Measurements from ENCODE around the gene RNF123.
"Not testable (repeated sequence)": the region's sequence is repeated elsewhere in the genome, so short reads cannot be mapped to it uniquely, and the experiment has no call there.

RNF123 gene

DNA sequence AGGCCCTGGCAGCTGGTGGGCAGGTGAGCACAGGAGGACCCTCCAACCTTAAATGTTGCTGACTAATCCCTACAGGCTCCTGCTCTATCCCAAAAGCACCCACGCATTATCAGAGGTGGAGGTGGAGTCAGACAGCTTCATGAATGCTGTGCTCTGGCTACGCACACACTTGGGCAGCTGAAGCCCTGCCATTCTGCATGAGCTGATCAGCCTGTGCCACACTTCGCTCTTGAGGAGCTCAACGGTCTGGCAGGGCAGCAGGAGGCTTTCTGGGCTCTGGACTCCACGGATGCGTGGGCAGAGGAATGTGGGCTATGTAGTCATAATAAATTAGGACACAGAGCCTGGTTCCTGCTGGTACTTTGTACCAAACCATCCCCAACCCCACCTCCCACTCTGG lies 6.2 kb upstream of the RNF123 start:
- no peak for DNase-seq

DNA sequence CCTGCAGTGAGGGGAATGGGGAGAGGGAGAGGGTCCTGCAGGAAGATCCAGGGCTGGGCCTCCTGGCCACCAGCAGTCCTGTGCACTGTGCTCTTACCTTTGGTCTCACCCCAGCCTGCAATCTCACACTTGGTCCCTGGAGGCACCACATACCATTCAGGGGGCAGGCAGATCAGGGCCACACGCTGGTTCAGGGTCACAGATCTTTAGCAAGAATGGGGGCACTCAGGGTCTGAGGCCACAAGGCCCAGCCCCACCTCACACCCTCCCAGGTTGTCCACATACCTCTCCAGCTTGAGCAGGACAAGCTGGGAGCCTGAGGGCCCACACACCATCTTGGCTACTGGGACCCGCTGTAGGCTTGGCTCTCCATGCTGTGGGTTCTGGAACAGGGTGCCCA lies 4.9 kb upstream of the RNF123 start:
- DNase-seq = not testable (repeated sequence)

DNA sequence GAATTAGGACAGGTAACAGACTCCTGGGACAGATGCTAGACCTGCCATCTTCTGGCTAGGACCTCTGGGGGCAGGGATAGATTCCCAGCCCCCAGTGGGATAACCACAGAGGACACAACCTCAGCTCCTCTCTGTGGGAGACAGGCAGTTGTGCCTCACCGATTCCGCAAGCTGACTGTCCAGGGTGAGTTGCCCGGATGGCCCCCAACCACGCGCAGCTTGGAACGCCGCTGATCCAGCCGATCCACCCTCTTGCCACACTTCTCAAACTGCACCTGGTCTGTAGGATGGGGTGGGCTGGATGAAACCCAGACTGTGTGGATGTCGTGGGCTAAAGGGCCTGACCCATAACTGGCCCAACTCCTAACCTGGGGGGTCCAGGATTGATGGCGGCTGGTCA lies 4.3 kb upstream of the RNF123 start:
- not testable (repeated sequence) for DNase-seq

DNA sequence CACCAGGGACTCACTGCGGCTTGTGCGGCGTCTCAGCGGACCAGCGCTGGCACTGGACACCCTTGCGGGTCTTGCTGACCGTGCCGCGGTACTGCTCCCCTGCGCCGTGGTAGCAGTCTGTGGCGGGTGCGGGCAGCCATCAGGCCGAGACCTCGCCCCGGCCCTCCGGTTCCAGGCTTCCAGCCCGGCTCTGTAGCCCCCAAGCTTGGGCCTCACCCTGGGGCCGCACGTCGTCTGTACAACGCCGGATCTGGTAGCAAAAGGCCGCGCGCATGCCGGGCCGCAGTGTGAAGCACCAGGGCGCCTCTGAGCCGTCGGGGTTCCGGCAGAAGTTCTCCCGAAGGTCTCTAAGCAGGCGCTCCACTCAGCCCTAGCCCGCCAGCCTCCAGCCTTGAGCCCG lies 3.5 kb upstream of the RNF123 start:
- DNase-seq = not testable (repeated sequence)

DNA sequence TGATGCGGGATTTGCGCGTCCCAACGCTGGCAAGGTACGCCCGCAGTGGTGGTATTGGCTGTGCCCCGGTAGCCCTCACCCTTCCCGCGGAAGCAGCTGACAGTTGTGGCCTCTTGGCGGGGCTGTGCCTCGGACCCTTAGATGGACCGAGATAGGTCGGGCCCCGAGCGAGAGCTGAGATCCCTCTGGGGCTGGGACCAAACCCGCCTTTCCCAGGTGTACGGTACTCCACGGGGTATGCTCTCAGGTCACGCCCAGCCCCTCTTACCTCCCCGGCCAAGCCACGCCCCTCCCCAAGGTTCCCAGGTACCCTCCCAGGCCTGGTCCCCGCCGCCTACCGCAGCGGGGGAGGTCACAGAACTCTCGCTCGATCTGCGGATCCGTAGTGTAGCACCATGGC lies 3.0 kb upstream of the RNF123 start:
- DNase-seq = not testable (repeated sequence)

DNA sequence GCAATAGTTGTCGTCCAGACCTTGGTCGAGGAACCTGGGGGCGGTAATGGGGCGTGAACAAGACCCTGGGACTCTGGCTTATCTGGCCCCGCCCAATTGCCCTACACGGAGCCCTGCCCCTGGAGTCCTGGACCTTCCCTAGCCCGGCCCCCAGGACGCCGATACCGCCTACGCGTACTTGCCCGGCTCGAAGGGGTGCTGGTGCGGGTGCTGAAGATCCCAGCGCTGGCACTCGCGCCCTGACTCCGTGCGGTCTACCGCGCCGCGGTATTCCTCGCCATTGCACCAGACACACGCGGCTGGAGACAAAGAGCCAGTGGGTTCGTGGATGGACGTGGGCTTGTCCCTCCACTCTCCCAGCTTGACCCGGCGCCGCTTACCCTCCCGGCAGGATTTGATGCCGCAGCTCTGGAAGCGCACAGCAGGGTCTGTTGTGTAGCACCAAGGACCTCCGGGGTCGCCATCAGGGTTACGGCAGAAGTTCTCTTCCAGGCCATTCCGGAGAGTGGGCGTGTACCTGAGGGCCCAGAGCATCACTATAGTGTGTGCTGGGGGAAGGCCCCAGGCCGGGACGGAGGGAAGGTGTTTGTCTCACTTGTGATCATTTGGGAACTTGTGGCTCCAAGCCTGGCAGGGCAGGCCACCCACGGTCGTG lies 2.5 kb upstream of the RNF123 start:
- not testable (repeated sequence) for DNase-seq

DNA sequence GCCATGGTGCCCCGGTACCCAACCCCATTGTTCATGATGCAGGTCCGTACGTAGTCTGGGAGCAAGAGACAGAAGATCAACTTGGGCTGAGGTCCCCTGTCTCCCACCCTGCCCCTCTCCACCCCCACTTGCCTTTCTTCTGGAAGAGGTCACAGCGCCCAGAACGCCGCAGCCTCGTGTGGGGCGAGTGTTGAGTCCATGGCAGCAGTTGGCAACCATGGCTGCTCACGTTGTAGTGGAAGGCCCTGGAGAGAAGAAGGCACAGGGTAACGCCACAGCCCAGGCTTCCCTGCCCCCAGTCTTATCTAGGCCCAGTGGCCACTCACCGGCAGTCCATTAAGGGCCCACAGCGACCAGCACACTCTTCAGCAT lies 1.9 kb upstream of the RNF123 start:
- DNase-seq = not testable (repeated sequence)

DNA sequence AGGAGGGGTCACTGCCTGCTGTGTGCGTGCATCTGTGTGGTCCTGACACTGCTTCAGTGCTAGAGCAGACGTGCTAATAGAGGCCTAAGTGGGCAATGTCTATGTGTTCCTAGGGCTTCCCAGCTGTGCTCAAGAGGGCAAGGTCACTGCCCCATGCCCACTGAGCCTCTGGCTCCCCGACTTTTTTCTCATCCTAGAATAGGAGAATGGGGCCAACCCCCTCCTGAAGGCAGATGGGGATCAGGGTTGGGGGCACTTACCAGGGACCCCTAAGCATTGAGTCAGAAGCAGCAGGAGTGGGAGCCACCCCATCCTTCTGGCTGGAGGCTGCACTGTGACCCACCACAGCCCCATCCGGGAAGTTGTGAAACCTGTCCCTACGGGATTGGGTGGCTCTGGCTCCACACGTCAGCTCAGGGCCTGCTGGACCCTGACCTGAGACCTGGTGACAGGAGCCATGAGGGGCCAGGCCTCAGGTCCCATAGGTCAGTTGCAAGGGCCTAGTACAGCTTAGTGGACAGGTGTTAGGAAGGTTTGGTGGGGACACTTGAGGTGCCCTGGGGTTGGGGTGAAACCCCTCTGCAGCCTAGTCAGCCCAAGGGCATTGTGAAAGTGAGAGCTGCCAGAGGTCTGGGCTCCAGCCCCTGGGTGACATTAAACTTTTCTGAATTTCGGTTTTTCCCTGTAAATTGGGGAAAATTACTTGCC lies 865 bp upstream of the RNF123 start:
- not testable (repeated sequence) for DNase-seq

DNA sequence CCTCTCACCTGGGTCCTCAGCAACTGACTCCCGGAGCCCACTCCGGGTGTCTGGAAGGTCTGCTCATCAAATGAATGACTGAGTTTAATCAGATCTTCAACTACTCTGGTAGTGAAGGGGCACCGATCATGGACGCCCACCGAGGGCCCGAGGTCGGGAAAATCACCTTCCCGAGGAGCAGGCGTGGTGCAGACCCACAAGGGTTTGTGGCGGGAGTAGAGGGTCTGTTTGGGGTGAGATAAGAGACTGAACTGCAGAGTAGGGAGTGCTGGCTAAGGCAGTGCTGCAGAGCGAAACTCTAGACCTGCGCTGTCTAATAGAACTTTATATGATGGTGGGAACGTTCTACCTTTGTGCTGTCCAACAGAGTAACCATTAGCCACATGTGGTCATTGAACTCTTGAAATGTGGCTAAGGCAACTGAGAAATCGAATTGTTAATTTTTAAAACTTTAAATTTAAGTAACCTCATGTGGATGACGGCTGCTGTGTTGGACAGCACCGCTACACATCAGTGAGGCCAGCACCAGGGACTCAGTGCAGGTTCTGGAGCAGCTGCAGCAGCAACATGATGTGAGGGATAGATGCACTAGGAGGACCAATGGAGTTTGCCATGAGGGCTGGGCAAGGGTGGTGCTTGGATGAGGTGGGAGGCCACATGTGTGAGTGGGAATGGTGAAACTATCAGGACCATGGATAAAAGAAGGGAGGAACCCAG lies 709 bp downstream of the RNF123 start:
- DNase-seq = not testable (repeated sequence)

DNA sequence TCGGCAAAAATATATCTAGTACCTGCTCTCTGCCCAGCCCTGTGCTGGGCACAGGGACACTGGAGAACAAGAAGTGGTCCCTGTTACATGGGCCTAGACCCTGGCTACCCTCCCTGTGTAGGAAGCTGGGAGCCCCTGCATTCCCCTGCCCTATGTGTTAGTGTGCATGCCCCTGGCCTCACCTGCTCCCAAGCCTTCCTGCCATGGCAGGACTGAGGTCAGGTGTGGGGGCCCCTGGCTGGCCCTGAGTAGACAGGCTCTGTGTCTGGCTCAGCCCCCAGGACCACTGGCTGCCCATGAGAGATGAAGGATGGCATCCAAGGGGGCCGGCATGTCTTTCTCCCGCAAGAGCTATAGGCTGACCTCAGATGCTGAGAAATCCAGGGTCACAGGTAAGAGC lies 1.5 kb downstream of the RNF123 start:
- DNase-seq = not testable (repeated sequence)

DNA sequence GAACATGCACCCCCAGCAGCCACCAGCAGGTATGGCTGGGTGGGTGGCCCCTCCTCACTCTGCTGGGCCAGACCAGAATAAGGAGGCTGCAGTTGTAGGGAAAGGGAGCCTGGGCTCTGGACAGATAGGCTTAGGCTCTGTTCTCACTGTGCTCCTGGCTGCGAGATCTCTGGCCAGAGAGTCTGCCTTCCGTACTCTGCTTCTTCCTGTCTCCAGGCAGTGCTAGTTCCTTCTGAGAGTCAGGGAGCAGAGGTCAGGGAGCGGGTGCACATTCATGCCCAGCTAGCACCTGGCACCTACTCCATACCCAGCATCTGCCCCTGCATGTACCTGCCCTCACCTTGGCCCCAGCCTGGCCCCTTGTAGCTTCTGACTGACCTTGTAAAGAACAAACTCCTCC lies 2.1 kb downstream of the RNF123 start:
- not testable (repeated sequence) for DNase-seq

DNA sequence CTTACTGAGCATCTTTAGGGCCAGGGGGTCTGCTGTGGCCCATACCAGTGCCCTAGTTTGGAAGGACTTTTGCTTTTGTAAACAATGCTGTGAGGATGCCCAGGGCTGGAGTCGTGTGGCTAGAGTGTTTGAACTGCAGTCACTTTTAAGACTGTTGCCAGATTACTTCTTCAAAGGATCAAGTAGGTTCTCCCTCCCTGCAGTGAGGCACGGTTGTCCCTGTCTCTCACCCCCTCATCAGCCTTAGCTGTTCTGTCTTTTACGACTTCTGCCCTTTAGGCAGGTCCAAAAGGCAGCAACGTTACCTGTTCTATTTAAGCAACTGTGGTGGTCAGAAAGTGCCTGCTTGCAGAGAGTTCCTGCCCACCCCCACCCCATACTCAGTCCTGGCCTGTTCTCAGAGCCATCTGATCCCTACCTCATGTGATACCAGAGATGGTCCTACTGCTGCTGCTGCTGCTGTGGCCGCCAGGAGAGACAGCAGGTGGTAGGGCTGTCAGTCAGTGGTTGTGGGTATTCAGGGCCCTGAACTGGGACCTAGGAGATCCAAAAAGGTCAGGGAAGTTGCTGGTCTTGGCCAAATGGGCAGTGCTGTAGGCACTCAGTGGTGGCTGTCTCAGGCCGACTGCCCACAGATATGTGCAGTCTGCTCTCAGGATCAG lies 5.2 kb downstream of the RNF123 start:
- not testable (repeated sequence) for DNase-seq

DNA sequence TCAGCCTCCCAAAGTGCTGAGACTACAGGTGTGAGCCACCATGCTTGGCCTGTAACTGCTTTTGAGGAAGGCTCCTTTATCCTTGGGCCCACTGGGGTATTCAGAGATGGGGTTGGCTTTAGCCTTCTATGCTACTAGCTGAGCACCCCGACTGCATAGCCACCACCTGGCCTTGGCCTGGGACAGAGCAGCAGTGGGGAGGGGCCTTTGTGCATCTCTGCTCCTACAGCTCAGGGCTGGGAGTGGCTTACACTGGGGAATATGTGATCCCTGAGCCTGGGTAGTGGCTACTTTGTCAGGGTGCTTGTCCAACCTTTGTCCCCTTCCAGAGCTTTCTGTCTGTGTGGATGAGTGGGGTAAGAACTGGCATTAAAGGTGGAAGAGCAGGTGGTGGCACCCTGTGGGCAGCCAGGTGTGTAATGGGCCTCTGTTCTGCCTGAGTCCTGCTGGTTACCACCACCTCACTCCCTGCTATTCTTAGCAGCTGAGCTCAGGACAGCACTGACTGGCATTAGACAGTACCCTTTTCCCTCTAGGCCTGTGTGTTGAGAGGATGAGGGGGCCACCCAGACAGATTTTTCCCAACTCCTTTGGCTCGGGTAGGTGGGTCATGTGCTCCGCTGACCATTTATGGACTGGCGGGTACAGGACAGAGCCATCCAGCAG lies 6.1 kb downstream of the RNF123 start:
- DNase-seq = not testable (repeated sequence)

DNA sequence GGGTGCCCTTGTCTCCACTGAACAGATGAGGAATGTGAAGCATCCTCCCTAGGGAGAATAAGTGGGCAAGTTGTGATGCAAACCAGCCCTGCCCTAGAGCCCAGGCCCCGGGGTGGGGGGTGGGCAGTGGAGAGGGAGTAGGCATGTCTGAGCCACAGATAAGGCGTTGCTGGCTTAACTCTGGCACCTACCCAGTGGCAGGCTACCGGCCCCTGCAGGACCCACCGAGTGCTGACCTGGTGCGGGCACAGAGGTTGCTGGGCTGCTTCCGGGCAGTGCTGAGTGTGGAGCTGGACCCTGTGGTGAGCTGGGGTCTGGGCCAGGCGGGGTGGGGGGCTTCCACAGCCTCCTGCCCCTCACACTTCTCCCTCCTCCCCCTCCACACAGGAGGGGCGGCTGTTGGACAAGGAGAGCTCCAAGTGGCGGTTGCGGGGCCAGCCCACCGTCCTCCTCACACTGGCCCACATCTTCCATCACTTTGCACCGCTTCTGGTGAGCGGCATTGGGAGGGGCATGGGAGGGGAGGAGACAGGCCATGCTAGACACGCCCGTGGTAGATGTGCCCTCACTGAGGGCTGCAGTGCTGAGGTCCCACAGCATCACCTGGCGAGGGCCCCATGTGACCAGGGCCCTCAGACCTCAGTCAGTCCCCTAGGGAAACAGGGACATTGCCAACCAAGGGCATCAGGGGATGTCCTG lies 10.1 kb downstream of the RNF123 start:
- DNase-seq = no peak

DNA sequence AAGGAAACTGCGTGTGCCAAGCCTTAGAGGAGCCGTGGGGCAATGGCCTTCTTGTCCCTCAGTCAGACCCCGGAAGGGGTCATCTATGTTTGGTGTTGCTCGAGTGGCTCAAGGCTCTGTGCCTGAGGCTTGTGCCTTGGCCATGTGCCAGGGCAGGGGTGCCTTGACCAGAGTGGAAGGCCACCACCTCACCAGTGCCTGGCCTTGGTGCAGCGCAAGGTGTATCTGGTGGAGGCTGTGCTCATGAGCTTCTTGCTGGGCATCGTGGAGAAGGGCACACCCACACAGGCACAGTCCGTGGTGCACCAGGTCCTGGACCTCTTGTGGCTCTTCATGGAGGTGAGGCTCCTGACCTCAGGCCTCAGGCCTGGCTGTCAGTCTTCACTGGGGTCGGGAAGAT lies 10.7 kb downstream of the RNF123 start:
- no peak for DNase-seq

DNA sequence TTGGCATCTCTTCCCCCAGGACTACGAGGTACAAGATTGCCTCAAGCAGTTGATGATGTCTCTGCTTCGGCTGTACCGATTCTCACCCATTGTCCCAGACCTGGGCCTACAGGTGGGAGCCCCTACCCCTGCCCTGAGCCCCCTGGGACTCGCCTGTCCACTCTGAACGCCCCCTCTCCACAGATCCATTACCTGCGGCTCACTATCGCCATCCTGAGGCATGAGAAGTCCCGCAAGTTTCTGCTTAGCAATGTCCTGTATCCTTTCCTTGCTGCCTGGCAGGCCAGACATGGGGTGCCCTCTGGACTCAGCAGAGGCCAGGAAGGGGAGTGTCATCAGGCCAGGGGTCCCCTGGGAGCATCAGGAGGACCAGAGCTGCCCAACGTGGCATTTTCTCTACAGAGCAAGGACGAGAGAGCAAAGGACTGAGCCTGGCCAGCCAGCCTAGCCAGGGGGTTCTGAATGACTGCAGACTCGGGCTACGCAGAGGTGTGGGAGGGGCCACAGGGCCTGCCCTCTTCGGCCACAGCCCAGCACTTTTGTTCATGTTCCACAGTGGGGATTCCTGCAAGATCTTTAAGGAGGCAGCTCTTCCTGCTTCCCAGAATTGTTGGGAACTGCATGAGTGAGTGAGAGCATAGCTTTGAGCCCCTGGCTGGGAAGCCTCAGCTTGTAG lies 11.2 kb downstream of the RNF123 start:
- DNase-seq = no peak

DNA sequence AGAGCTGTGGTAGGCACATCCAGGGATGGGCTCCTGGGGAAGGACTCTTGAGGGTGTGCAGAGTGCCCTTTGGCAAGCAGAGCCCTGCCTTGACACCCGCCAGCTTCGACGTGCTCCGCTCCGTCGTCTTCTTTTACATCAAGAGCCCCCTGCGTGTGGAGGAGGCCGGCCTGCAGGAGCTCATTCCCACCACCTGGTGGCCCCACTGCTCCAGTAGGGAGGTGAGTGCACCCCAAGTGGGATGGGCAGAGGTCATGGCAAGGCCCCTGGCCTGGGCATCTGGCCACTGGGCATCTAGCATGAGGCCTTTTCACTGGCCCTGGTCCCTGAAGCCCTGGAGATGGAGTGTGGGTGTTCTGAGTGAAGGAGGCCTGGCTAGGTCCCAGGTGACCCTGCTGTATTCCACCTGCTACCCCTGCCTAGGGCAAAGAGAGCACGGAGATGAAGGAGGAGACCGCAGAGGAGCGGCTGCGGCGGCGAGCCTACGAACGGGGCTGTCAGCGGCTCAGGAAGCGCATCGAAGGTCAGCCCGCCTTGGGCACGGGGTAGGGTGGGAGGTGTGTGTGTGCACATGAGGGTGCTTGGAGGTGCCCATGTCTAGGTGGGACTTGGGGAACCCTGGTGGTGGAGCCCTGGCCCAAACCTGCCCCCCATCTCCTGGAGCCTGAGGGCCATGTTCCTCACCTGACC lies 12.2 kb downstream of the RNF123 start:
- DNase-seq = no peak

DNA sequence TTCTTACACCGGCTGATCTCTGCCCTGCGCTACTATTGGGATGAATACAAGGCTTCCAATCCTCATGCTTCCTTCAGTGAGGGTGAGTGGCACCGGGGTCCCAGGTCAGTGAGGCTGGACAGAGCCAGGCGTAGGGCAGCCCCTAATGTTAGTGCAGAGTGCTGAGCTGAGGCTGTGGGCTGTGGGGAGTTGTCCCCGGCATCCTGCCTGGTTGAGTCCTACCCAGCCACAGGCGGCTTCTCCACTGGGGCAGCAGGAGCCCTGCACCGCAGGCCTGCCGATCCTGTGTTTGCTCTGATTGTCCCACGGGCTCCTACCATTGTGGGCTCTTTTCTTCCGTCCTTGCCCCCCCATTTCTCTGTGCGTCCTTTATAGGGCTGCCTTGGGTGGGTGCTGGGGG lies 13.3 kb downstream of the RNF123 start:
- no peak for DNase-seq

DNA sequence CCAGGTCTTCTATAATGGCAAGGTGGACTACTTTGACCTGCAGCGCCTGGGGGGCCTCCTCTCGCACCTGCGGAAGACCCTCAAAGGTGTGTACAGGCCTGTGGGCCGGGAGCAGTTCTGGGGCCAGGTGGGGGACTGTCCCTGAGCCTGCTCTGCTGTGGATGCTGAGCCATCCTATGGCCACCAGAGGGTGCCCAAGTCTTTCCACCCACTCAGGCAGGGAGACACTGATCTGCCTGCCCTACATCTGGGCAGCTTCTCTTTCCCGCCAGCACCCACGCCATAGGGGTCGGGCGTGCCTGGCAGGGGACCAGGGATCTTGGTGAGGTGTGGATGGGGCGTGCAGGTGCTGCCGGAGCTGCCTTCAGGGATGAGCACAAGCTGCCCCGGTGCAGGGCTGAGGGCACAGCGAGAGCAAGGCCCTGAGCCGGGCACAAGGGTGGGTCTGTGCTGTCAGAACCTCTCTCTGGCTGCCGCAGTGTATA lies 14.1 kb downstream of the RNF123 start:
- peak; percentile 19 for DNase-seq

DNA sequence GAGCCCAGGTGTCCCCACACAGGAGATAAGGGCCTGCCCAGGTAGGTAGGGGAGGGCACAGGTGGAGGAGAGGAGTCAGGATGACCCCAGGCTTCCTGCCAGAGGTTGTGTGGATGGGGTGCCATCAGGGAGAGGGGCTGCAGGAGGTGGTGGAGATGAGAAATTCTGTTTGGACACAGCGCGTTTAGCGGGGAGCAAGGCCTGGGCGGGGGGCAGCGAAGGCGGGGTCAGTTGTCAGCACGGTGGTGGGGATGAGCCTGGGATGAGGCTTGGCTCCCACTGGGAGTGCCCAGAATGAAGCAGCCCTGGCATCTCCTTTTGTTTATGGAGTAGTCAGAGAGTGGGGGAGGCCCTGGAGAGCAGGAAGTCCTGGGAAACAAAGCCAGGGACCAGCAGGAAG lies 14.6 kb downstream of the RNF123 start:
- DNase-seq = no peak

DNA sequence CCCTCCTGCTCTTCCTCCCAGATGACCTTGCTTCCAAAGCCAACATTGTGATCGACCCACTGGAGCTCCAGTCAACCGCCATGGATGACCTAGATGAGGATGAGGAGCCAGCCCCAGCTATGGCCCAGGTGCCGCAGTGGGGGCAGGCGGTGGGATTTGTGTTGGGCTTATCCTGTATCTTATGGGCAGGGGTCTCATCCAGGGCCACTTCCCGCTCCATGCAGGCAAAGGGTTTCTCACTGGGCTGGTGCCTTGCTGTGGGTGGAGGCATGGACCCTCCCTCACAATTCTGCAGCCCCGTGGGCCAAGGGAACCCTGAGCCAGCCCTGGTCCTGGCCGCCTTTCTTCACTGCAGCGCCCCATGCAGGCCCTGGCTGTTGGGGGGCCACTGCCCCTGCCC lies 15.3 kb downstream of the RNF123 start:
- no peak for DNase-seq

All from NCI-H774 (cell line).